T-helper 22 cell (primary cell): Measurements from ENCODE around the gene CXCL3.
"Not testable (repeated sequence)": the region's sequence is repeated elsewhere in the genome, so short reads cannot be mapped to it uniquely, and the experiment has no call there.

Source experiments
- DNase-seq: peaks from one replicate; pipeline ENCODE4 v3.0.0-alpha.2; 2020; ENCODE audit warnings: low read depth

CXCL3 gene

GRCh38 chr4:74038425-74039314, at the start of gene CXCL3:
CXCL3 (minus strand) TSS chr4:74038689; CDS start chr4:74038611, 78 bp downstream.
- DNase-seq = no peak

GRCh38 chr4:74087481-74087880, 49.0 kb upstream of the CXCL3 start:
- DNase-seq = no peak

GRCh38 chr4:74085669-74086068, 47.2 kb upstream of the CXCL3 start:
- DNase-seq = no peak

- no peak for DNase-seq
Observed at GRCh38 chr4:74084984-74085383, 46.5 kb upstream of the CXCL3 start.

GRCh38 chr4:74083546-74083945, 45.1 kb upstream of the CXCL3 start:
- no peak for DNase-seq

GRCh38 chr4:74081035-74081434, 42.5 kb upstream of the CXCL3 start:
- DNase-seq = no peak

- DNase-seq = not testable (repeated sequence)
Observed at GRCh38 chr4:74080351-74080750, 41.9 kb upstream of the CXCL3 start.

- not testable (repeated sequence) for DNase-seq
Observed at GRCh38 chr4:74079024-74079423, 40.5 kb upstream of the CXCL3 start.

GRCh38 chr4:74073358-74073757, 34.9 kb upstream of the CXCL3 start:
- no peak for DNase-seq

GRCh38 chr4:74072739-74073138, 34.2 kb upstream of the CXCL3 start:
- DNase-seq = no peak

GRCh38 chr4:74067586-74067985, 29.1 kb upstream of the CXCL3 start:
- DNase-seq = no peak

- DNase-seq = no peak
Observed at GRCh38 chr4:74066232-74066631, 27.7 kb upstream of the CXCL3 start.

GRCh38 chr4:74065115-74065642, 26.7 kb upstream of the CXCL3 start:
- DNase-seq = no peak

- no peak for DNase-seq
Observed at GRCh38 chr4:74063859-74064258, 25.4 kb upstream of the CXCL3 start.

GRCh38 chr4:74062953-74063352, 24.5 kb upstream of the CXCL3 start:
- no peak for DNase-seq

- no peak for DNase-seq
Observed at GRCh38 chr4:74061430-74061829, 22.9 kb upstream of the CXCL3 start.

GRCh38 chr4:74059161-74059829, 20.8 kb upstream of the CXCL3 start:
- DNase-seq = no peak

- no peak for DNase-seq
Observed at GRCh38 chr4:74058048-74058651, 19.7 kb upstream of the CXCL3 start.

- no peak for DNase-seq
Observed at GRCh38 chr4:74057588-74057987, 19.1 kb upstream of the CXCL3 start.

GRCh38 chr4:74056858-74057562, 18.5 kb upstream of the CXCL3 start:
- no peak for DNase-seq

GRCh38 chr4:74056114-74056857, 17.8 kb upstream of the CXCL3 start:
- DNase-seq = no peak
